CD14-positive monocyte (primary cell): ENCODE results near the gene ZSCAN5A. TPM values are rescaled to one million over a fixed set of nuclear protein-coding genes. Genes with fewer than 3 reads are reported as not detected.
A peak's percentile ranks its signal among the peaks of the same experiment; 100 is the strongest.

Experiments used
- DNase-seq, 3 donors: peaks; one replicate each; pipeline ENCODE4 v3.0.0-alpha.2; 2011 to 2022
- H2AFZ ChIP-seq: 2 replicates; pipeline ENCODE4 v1.6.0; 2012; ENCODE audit warnings: mild to moderate bottlenecking, low read depth, low read length, inconsistent platforms; ENCODE audit not compliant: insufficient read depth, poor library complexity, severe bottlenecking
- H3K27ac ChIP-seq, 2 donors: 1 replicate in 1 of 2; 2 replicates in 1 of 2; pipeline ENCODE4 v1.5.1; 2012 to 2013; ENCODE audit warnings: low read length in 2 of 2, control low read depth in 1 of 2, inconsistent platforms in 1 of 2, low read depth in 1 of 2, mild to moderate bottlenecking in 1 of 2
- H3K27me3 ChIP-seq, 2 donors: one replicate each; pipeline versions ENCODE4 v1.6.0 to v1.6.1; 2011 to 2013; ENCODE audit warnings: low read length in 2 of 2; ENCODE audit not compliant: control insufficient read depth in 2 of 2, insufficient read depth in 2 of 2
- H3K36me3 ChIP-seq, 2 donors: replicated peaks in 1 of 2; 1 replicate in 1 of 2; 2 replicates in 1 of 2; pipeline versions ENCODE4 v1.5.1 to v1.6.1; 2012 to 2013; ENCODE audit warnings: low read length in 2 of 2, control low read depth in 1 of 2, inconsistent platforms in 1 of 2, mild to moderate bottlenecking in 1 of 2; ENCODE audit not compliant: insufficient read depth in 2 of 2, control insufficient read depth in 1 of 2
- H3K4me1 ChIP-seq, 2 donors: 1 replicate in 1 of 2; 2 replicates in 1 of 2; pipeline versions ENCODE4 v1.5.1 to v1.6.1; 2012 to 2013; ENCODE audit warnings: low read length in 2 of 2, control low read depth in 1 of 2, inconsistent platforms in 1 of 2, mild to moderate bottlenecking in 1 of 2, moderate library complexity in 1 of 2; ENCODE audit not compliant: insufficient read depth in 2 of 2, control insufficient read depth in 1 of 2
- H3K4me2 ChIP-seq: replicated peaks from 2 replicates; pipeline ENCODE3; 2012; ENCODE audit warnings: low read length, moderate library complexity, mild to moderate bottlenecking; ENCODE audit not compliant: poor library complexity, severe bottlenecking; ENCODE audit errors: extremely low read depth
- H3K4me3 ChIP-seq, 3 experiments: fragments of 200-600 bp in 1 of 3; sonication (generic) in 1 of 3; replicated peaks in 1 of 3; 1 replicate in 2 of 3; 2 replicates in 1 of 3; pipeline ENCODE4 v1.5.1; 2011 to 2013; ENCODE audit warnings: low read length in 3 of 3, mild to moderate bottlenecking in 3 of 3, control low read depth in 2 of 3, low read depth in 2 of 3, inconsistent platforms in 1 of 3, moderate library complexity in 1 of 3
- H3K79me2 ChIP-seq: 2 replicates; pipeline ENCODE4 v1.6.0; 2012; ENCODE audit warnings: mild to moderate bottlenecking, control low read depth, inconsistent platforms, low read length, moderate library complexity; ENCODE audit not compliant: insufficient read depth
- H3K9ac ChIP-seq: 2 replicates; pipeline ENCODE4 v1.6.0; 2017; ENCODE audit warnings: low read length, mild to moderate bottlenecking; ENCODE audit not compliant: insufficient read depth, poor library complexity, severe bottlenecking
- H3K9me3 ChIP-seq, 2 donors: replicated peaks in 1 of 2; 1 replicate in 1 of 2; 2 replicates in 1 of 2; pipeline versions ENCODE4 v1.5.1 to v1.6.1; 2012 to 2013; ENCODE audit warnings: low read length in 2 of 2, control low read depth in 1 of 2; ENCODE audit not compliant: control insufficient read depth in 1 of 2, insufficient read depth in 1 of 2
- H4K20me1 ChIP-seq: 2 replicates; pipeline ENCODE4 v1.6.0; 2012; ENCODE audit warnings: mild to moderate bottlenecking, low read length, control low read depth, moderate library complexity; ENCODE audit not compliant: insufficient read depth
- H3K27ac Mint-ChIP-seq, 7 donors: one replicate each; pipeline ENCODE4 v1.8.0; 2020; ENCODE audit warnings: mild to moderate bottlenecking in 7 of 7, mixed read lengths in 7 of 7, moderate library complexity in 6 of 7, inconsistent platforms in 2 of 7
- H3K27me3 Mint-ChIP-seq, 3 donors: one replicate each; pipeline ENCODE4 v1.8.0; 2021 to 2022; ENCODE audit warnings: low read depth in 3 of 3, mild to moderate bottlenecking in 3 of 3, mixed read lengths in 3 of 3, moderate library complexity in 3 of 3, inconsistent platforms in 1 of 3
- H3K36me3 Mint-ChIP-seq, 2 donors: one replicate each; pipeline ENCODE4 v1.8.0; 2020; ENCODE audit warnings: mixed read lengths in 2 of 2, inconsistent platforms in 1 of 2, mild to moderate bottlenecking in 1 of 2
- H3K4me1 Mint-ChIP-seq: one replicate; pipeline ENCODE4 v1.8.0; 2020; ENCODE audit warnings: mild to moderate bottlenecking, mixed read lengths
- H3K4me3 Mint-ChIP-seq, 2 donors: one replicate each; pipeline ENCODE4 v1.8.0; 2020; ENCODE audit warnings: mild to moderate bottlenecking in 2 of 2, mixed read lengths in 2 of 2, moderate library complexity in 1 of 2
- H3K9me3 Mint-ChIP-seq, 7 donors: one replicate each; pipeline ENCODE4 v1.8.0; 2020 to 2022; ENCODE audit warnings: mixed read lengths in 7 of 7, mild to moderate bottlenecking in 6 of 7, moderate library complexity in 6 of 7, inconsistent platforms in 2 of 7
- CTCF ChIP-seq: fragments of 200-600 bp; IDR thresholded peaks from one replicate; pipeline ENCODE4 v1.8.0; 2022; ENCODE audit warnings: antibody characterized with exemption, mild to moderate bottlenecking
- WGBS: methylation state at CpG from one replicate; pipeline ENCODE4 v1.1.5; 2013; ENCODE audit warnings: missing lambda C conversion rate; ENCODE audit not compliant: insufficient coverage; 5-methylcytosine and 5-hydroxymethylcytosine counted together
- intact Hi-C, 2 donors: fragments of 100-400 bp; cut with micrococcal nuclease; formaldehyde crosslinking; loops; one replicate each; pipeline versions ENCODE4 v1.15.0 to v1.15.1; 2023
- polyA plus RNA-seq, 3 donors: library from polyadenylated mRNA; depleted of rRNA in 1 of 3; unstranded in 2 of 3; stranded (reverse) in 1 of 3; fragments of 300-500 nt in 2 of 3; fragments of >200 nt in 1 of 3; fragmentation: Illumina TruSeq in 2 of 3; gene quantifications; 1 replicate in 2 of 3; 2 replicates in 1 of 3; pipeline ENCODE4 v1.2.3, GENCODE V29; 2012 to 2021

ZSCAN5A gene
- polyA plus RNA-seq, 3 donors = 5.3 to 11.3 (median 6.3) TPM

- no peak overlapping the region for H3K27ac ChIP-seq
- TF ChIP-seq CTCF = no peak
- H3K27me3 ChIP-seq = no peaks in the 10 kb centered on the region
- peak overlapping the region in 3 of 7 donors; percentile 0 to 9 (median 3) for H3K27ac Mint-ChIP-seq
- no peak overlapping the region for H2AFZ ChIP-seq
- H3K4me1 Mint-ChIP-seq = peaks cover 25% of the 10 kb centered on the region
- H3K4me3 ChIP-seq = no peak overlapping the region
- H3K9ac ChIP-seq = no peak overlapping the region
- peak in 1 of 3 donors; percentile 52 for DNase-seq
- intact Hi-C loops = no loop called here
- no peaks in the 10 kb centered on the region for H3K9me3 ChIP-seq
- H3K27me3 Mint-ChIP-seq = no peaks in the 10 kb centered on the region
- H3K4me1 ChIP-seq = peaks cover 0 to 6% of the 10 kb centered on the region in 2 donors
- no peaks in the 10 kb centered on the region for H3K9me3 Mint-ChIP-seq
- H3K4me3 Mint-ChIP-seq = no peak overlapping the region
- H4K20me1 ChIP-seq = no peaks in the 10 kb centered on the region
- H3K36me3 ChIP-seq = no peaks in the 10 kb centered on the region
- peaks cover 10 to 19% of the 10 kb centered on the region in 2 donors for H3K36me3 Mint-ChIP-seq
- H3K79me2 ChIP-seq = no peaks in the 10 kb centered on the region
- no peak overlapping the region for H3K4me2 ChIP-seq
Observed at GRCh38 chr19:56261145-56261544, 53.5 kb downstream of the ZSCAN5A start.

DNA sequence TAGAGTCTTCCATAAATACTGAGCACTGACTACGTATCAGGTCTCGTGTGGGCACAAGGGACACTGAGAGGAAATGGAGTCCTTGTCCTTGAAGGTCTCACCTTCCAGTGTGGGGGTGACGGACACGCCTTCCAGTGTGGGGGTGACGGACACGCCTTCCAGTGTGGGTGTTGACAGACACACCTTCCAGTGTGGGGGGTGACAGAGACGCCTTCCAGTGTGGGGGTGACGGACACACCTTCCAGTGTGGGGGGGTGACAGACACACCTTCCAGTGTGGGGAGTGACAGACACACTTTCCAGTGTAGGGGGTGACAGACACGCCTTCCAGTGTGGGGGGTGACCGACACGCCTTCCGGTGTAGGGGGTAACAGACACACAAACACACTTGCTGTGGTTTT is 56.4 kb downstream of the ZSCAN5A start:
- DNase-seq = no peak
- Mint-ChIP-seq H3K4me3 (no peak overlapping the region), H3K4me1 (peaks cover 6% of the 10 kb centered on the region), H3K9me3 (no peaks in the 10 kb centered on the region), H3K36me3 (peaks cover 10 to 14% of the 10 kb centered on the region in 2 donors), H3K27ac (peak overlapping the region in 1 of 7 donors; percentile 11), H3K27me3 (no peaks in the 10 kb centered on the region)
- Histone ChIP-seq H2AFZ (no peak overlapping the region), H3K9ac (no peak overlapping the region), H3K4me3 (no peak overlapping the region), H3K4me2 (no peak overlapping the region), H3K27ac (no peak overlapping the region), H3K9me3 (no peaks in the 10 kb centered on the region), H3K36me3 (no peaks in the 10 kb centered on the region), H4K20me1 (no peaks in the 10 kb centered on the region), H3K4me1 (peaks cover 0 to 3% of the 10 kb centered on the region in 2 donors), H3K27me3 (no peaks in the 10 kb centered on the region), H3K79me2 (no peaks in the 10 kb centered on the region)
- no peak for TF ChIP-seq CTCF
- intact Hi-C loops = loop anchor here in 1 of 2 donors (10.0 kb wide), 1 partner anchor 47 kb away; no protein-coding TSS in a partner anchor
- WGBS = 94% methylated on average over 2 of the region's 12 CpGs
